Measurements from ENCODE around the gene SYT8. TPM values are rescaled to one million over a fixed set of nuclear protein-coding genes. Genes with fewer than 3 reads are reported as not detected.

Gene SYT8
- polyA plus RNA-seq, 1 donor from 2014 or later, result not detected

DNA sequence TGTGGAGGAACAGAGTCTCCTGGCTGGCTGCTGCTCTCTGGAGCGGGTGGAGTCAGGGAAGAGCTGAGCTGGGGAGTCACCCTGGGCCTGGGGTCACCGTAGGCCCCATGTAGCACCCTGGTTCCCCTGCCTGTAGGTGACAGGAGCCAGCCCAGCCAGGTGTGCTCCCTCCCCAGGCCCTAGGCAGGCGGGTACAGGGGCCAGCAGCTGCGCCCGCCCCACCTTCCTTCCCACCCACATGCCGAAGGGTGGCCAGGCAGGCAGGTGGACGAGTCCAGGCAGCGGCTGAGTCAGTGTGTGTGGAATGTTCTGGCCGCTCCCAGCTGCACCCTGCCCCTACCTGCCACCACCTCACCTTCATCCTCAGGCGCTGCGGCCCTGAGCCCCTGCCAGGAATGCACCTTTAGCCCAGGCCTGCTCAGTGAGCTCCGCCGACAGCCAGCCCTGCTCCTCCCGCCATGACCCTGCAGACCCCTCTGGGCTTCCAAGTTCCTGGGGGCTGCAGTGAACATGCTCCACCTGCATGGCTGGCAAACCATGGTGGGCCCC lies 654 bp upstream of the SYT8 start:
- no peaks in the 10 kb centered on the region for H3K9me3 Mint-ChIP-seq
- no peaks in the 10 kb centered on the region for H3K36me3 Mint-ChIP-seq
- H3K27ac Mint-ChIP-seq, result no peak overlapping the region
- H3K4me1 Mint-ChIP-seq, result peaks cover 0 to 4% (median 3%) of the 10 kb centered on the region in 3 donors
- H3K4me3 Mint-ChIP-seq, result no peak overlapping the region
- peaks cover 7% of the 10 kb centered on the region for H3K27me3 Mint-ChIP-seq

- Mint-ChIP-seq H3K36me3 (no peaks in the 10 kb centered on the region), H3K4me3 (no peak overlapping the region), H3K4me1 (peaks cover 7 to 10% (median 9%) of the 10 kb centered on the region in 3 donors), H3K27ac (no peak overlapping the region), H3K27me3 (peaks cover 7% of the 10 kb centered on the region), H3K9me3 (no peaks in the 10 kb centered on the region)
These were observed 851 bp downstream of the SYT8 start for GRCh38 chr11:1835671-1836010.

GRCh38 chr11:1836011-1836945 lies 1.5 kb downstream of the SYT8 start:
- peaks cover 10 to 14% (median 12%) of the 10 kb centered on the region in 3 donors for H3K4me1 Mint-ChIP-seq
- peaks cover 7% of the 10 kb centered on the region for H3K27me3 Mint-ChIP-seq
- no peak overlapping the region for H3K4me3 Mint-ChIP-seq
- H3K36me3 Mint-ChIP-seq, result no peaks in the 10 kb centered on the region
- no peak overlapping the region for H3K27ac Mint-ChIP-seq
- no peaks in the 10 kb centered on the region for H3K9me3 Mint-ChIP-seq

DNA sequence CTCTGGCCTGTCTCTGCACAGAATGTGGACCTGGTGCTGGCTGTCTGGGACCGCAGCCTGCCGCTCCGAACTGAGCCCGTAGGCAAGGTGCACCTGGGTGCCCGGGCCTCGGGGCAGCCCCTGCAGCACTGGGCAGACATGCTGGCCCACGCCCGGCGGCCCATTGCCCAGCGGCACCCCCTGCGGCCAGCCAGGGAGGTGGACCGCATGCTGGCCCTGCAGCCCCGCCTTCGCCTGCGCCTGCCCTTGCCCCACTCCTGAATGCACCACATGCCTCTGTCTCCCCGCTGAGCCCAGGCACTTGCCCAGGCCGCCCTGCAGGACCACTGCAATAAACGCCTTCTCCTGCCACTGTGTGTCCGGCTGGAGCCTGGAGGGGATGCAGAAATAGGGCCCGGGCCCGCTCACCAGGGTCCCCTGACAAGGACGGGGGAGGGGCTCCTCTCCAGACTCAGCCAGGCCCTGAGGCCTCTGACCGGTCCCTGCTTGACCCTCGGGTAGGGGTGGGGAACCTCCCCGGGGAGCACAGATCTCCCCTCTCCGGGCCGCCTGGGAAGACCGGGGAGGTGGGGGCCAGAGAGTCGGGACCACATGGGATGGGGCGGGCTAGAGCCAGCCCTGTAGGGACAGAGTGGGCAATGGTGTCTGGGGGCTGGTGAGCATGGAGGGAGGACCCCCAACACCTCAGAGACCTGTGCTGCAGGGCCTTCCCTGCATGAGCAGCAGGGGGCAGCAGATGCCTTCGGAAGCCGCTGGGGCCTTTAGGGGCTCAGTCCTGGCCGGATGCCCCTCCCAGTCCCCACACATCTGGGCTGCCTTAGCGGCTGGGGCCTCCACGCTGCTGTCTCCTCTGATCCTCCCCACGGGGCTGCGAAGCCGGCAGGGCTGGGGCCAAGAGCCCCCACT lies 2.6 kb downstream of the SYT8 start:
- peak overlapping the region in 2 of 4 donors; percentile 63 to 82 for H3K4me3 Mint-ChIP-seq
- no peaks in the 10 kb centered on the region for H3K9me3 Mint-ChIP-seq
- peak overlapping the region in 2 of 3 donors; percentile 50 to 74 for H3K27ac Mint-ChIP-seq
- H3K36me3 Mint-ChIP-seq, result no peaks in the 10 kb centered on the region
- H3K27me3 Mint-ChIP-seq, result peaks cover 7% of the 10 kb centered on the region
- peaks cover 10 to 15% (median 12%) of the 10 kb centered on the region in 3 donors for H3K4me1 Mint-ChIP-seq

DNA sequence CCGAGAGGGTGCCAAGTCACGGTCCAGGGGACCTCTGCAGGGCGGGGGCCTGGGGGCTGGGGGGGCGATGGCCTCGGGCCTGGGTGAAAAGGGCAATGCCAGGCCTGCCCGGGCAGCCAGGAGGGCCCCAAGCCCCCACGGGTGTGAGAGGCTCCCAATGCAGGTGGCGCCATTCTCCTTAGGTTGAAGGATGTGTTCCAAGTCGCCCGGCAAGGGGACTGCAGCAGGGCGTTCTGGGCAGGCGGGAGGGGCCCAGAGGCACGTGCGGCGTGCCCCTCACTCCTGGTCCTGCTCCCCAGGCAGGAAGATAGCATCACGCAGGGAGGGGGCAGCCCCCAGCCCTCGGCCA lies 3.3 kb downstream of the SYT8 start:
- Mint-ChIP-seq H3K9me3 (no peaks in the 10 kb centered on the region), H3K27me3 (peaks cover 6% of the 10 kb centered on the region), H3K36me3 (no peaks in the 10 kb centered on the region), H3K4me3 (peak overlapping the region in 1 of 4 donors; percentile 63), H3K4me1 (peaks cover 10 to 15% (median 12%) of the 10 kb centered on the region in 3 donors), H3K27ac (peak overlapping the region in 2 of 3 donors; percentile 50 to 74)

DNA sequence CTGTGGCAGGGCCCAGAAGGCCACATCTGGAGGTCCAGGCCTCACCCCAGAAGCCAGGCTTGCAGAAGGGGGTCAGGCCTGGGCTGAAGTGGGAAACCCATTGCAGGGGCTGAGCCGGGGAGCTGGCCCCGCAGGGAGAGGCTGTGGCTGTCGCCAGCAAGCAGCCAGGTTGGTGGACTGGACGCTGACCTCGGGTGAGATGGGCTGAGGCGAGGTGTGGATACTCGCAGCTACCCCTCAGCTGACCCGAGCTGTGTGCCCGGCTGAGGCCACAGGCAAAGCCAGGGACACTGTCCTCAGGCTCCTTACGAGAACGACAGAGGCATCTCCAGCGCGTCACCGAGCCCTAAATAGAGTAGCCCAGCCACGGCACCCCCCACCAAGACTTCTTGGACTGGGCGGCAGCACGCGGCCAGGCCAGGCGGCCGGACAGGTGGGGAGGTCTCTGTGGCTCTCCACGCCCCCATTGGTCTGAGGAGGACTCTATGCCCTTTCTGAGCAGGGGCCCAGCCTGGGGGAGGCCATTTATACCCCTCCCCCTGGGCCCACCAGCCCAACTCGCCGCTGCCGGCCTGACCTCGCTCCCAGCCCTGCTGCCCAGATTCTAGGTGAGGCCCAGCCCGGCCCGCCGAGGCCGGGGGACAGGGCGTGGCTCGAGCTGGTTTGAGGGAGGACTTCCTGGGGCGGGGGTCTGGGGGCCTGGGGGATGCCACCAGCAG lies 3.8 kb downstream of the SYT8 start, which contains the start of gene TNNI2:
Gene TNNI2 (plus strand): TSS at position 556 of the 719 bp plus-strand sequence. CDS start 716 bp downstream, outside the sequence.
- Mint-ChIP-seq H3K9me3 (no peaks in the 10 kb centered on the region), H3K4me3 (peak within 1 kb of the TSS; percentile 30 to 93 (median 78)), H3K36me3 (no peaks in the 10 kb centered on the region), H3K27me3 (peaks cover under 1% of the 10 kb centered on the region), H3K4me1 (peaks cover 14 to 20% (median 15%) of the 10 kb centered on the region in 3 donors), H3K27ac (peak within 1 kb of the TSS; percentile 64 to 95 (median 84))

DNA sequence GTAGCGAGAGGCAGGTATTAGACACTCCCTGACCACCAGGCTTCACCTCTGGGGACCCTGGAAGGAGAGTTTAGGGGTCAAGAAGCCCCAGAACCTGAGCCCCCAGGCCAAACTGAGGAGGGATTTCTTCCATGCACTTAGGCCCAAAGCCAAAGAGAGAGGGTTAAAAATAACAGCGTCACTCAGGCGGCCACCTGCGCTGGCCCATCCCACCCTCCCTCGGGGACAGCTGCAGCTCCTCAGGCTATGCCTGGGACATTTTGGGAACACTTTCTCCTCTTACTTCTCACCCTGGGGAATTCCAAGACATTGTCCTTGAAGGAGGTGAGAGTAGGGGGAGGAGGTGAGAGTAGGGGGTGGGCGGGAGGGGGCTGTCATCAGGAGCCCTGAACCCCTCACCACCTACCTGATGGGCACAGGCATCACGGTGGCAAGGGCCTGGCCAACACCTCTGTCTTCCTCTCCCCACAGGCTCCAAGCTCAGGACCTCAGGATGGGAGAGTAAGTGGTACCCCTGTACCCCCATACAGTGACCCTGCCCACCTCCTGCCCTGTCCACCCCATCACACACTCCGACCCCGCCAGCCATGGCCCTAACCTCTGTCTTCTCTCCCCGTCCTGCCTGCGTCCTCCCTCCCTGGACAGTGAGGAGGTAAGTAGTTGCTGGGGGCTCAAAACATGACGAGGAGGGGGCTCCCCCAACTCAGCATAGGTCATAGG lies 4.6 kb downstream of the SYT8 start:
- Mint-ChIP-seq H3K27me3 (no peaks in the 10 kb centered on the region), H3K4me3 (peak overlapping the region; percentile 30 to 93 (median 78)), H3K36me3 (no peaks in the 10 kb centered on the region), H3K9me3 (no peaks in the 10 kb centered on the region), H3K27ac (peak overlapping the region; percentile 64 to 95 (median 84)), H3K4me1 (peaks cover 15 to 25% (median 20%) of the 10 kb centered on the region in 3 donors)

DNA sequence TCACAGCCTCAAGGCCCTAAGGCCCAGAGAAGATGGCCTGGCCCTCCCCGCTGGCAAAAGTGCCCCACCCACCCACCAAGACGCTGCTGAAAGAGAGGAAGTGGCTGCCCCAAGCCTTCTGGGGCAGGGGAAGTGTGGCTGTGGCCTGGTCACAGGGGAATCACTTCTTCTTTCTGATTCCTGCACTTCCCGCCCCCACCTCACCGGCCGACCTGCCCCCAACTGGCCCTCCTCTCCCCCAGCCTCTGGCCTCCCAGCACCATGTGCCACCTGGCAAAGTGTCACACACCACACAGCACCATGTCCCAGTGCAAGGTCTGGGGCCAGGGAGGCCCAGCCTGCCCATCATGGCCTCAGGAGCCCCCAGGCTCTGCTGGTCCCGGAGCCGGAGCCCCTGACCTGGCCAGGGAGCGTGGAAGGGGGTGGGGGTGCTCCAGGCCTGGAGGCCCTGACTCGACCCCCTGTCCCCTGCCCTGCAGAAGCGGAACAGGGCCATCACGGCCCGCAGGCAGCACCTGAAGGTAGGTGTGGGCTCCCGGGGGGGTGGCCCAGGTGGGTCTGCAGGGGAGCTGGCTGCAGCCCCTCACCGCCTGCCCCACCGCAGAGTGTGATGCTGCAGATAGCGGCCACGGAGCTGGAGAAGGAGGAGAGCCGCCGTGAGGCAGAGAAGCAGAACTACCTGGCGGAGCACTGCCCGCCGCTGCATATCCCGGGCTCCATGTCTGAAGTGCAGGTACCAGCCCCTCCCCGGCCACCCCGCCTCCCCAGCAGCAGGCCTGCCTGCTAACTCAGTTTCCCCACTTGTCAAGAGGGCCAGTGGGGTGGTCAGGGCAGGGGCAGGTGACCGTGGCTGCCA lies 5.4 kb downstream of the SYT8 start:
- Mint-ChIP-seq H3K9me3 (no peaks in the 10 kb centered on the region), H3K4me1 (peaks cover 22 to 33% (median 28%) of the 10 kb centered on the region in 3 donors), H3K27me3 (peaks cover 4% of the 10 kb centered on the region), H3K36me3 (no peaks in the 10 kb centered on the region), H3K27ac (peak overlapping the region; percentile 64 to 95 (median 84)), H3K4me3 (peak overlapping the region; percentile 30 to 93 (median 78))

GRCh38 chr11:1840780-1841480 lies 6.1 kb downstream of the SYT8 start:
- peak overlapping the region; percentile 26 to 91 (median 66) for H3K4me3 Mint-ChIP-seq
- H3K36me3 Mint-ChIP-seq, result no peaks in the 10 kb centered on the region
- peak overlapping the region in 2 of 3 donors; percentile 73 to 84 for H3K27ac Mint-ChIP-seq
- peaks cover 4% of the 10 kb centered on the region for H3K27me3 Mint-ChIP-seq
- peaks cover 28 to 39% (median 33%) of the 10 kb centered on the region in 3 donors for H3K4me1 Mint-ChIP-seq
- no peaks in the 10 kb centered on the region for H3K9me3 Mint-ChIP-seq

- Mint-ChIP-seq H3K4me3 (peak overlapping the region in 2 of 4 donors; percentile 26 to 27), H3K4me1 (peaks cover 28 to 40% (median 37%) of the 10 kb centered on the region in 3 donors), H3K9me3 (no peaks in the 10 kb centered on the region), H3K27ac (peak overlapping the region; percentile 7 to 84 (median 73)), H3K27me3 (peaks cover 4% of the 10 kb centered on the region), H3K36me3 (no peaks in the 10 kb centered on the region)
These were observed 6.8 kb downstream of the SYT8 start for GRCh38 chr11:1841511-1842148.

DNA sequence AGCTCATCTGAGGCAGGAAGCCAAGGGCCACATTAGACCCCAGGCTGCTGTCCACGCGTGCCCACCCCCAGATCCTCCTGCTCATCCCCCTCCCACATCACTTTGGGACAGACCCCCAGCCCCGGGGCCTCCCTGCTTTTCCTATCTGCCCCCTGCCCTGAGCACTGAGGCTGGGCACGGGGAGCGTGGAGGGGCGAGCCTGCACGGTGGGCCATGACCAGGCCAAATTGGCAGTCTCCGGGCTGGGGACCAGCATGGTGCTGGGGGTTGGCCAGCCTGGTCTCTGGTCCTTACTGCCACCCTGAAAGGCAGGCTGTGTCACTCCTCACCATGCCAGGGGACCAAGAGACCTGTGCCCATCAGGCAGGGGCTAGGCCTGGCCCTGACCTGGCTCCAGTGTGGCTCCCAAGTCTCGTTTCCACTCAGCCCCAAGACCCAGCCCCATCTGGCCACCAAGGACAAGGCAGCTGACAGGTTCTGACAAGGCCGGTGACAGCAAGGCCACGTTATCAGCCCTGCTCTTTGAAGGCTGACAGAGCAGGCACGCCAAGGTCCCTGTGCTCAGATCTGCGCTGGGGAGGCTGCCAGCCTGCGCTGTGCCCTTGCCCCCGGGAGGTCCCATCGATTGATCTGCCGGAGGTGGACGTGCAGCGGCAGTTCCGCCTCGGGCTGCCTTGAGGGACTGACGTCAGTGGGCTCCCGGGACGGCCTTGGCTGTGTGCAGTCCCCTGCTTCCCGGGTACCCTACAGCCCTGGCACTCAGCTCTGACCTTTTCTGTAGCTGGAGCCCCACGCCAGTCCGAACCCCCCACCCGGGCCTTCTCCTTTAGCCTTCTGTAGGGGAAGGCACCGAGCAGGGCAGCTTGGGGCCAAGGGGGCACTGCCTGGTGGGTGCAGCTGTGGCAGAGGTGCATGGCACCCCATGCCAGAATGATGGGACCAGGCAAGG lies 7.6 kb downstream of the SYT8 start:
- Mint-ChIP-seq H3K36me3 (no peaks in the 10 kb centered on the region), H3K9me3 (no peaks in the 10 kb centered on the region), H3K27me3 (peaks cover 4% of the 10 kb centered on the region), H3K4me3 (peak overlapping the region in 1 of 4 donors; percentile 60), H3K4me1 (peaks cover 28 to 44% (median 40%) of the 10 kb centered on the region in 3 donors), H3K27ac (peak overlapping the region in 2 of 3 donors; percentile 7 to 28)
